Measurements from ENCODE around the gene CCR8.
A peak's percentile ranks its signal among the peaks of the same experiment; 100 is the strongest.

Gene CCR8

GRCh38 chr3:39358333-39358732 is 28.8 kb downstream of the CCR8 start:
- H3K79me2 ChIP-seq (ENCODE audit: insufficient read depth, low read length): peaks cover 25% of the 10 kb centered on the region
- H3K27me3 ChIP-seq (ENCODE audit: insufficient read depth, low read length, poor library complexity, severe bottlenecking): no peaks in the 10 kb centered on the region
- H2AFZ ChIP-seq (ENCODE audit: low read length): no peak overlapping the region
- H3K9ac ChIP-seq (ENCODE audit: low read depth, low read length, poor library complexity, severe bottlenecking): peak overlapping the region; percentile 80
- H3K9me3 ChIP-seq (ENCODE audit: insufficient read depth, low read depth, low read length): no peaks in the 10 kb centered on the region
- no peaks in the 10 kb centered on the region for H4K20me1 ChIP-seq (ENCODE audit: insufficient read depth, low read length, poor library complexity, severe bottlenecking)
- no peaks in the 10 kb centered on the region for H3K9me2 ChIP-seq (replicated peaks; ENCODE audit: low read depth, low read length)
- H3F3A ChIP-seq (ENCODE audit: low read depth): 0 out of 2 replicates have a peak, but pooled peaks cover 4% of the 10 kb centered on the region
- peak overlapping the region; percentile 82 for H3K4me2 ChIP-seq (ENCODE audit: low read depth, low read length, poor library complexity, severe bottlenecking)
- no peaks in the 10 kb centered on the region for H3K36me3 ChIP-seq (ENCODE audit: insufficient read depth, low read length)
- peak overlapping the region; percentile 44 for H3K4me3 ChIP-seq (ENCODE audit: low read length, poor library complexity, severe bottlenecking)
- TF ChIP-seq EZH2phosphoT487 (IDR thresholded peaks at IDR 0.05; ENCODE audit: borderline replicate concordance): no peak
- TF ChIP-seq, protein P1, sequence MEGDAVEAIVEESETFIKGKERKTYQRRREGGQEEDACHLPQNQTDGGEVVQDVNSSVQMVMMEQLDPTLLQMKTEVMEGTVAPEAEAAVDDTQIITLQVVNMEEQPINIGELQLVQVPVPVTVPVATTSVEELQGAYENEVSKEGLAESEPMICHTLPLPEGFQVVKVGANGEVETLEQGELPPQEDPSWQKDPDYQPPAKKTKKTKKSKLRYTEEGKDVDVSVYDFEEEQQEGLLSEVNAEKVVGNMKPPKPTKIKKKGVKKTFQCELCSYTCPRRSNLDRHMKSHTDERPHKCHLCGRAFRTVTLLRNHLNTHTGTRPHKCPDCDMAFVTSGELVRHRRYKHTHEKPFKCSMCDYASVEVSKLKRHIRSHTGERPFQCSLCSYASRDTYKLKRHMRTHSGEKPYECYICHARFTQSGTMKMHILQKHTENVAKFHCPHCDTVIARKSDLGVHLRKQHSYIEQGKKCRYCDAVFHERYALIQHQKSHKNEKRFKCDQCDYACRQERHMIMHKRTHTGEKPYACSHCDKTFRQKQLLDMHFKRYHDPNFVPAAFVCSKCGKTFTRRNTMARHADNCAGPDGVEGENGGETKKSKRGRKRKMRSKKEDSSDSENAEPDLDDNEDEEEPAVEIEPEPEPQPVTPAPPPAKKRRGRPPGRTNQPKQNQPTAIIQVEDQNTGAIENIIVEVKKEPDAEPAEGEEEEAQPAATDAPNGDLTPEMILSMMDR (conservative IDR thresholded peaks at IDR 0.05; ENCODE audit: low read length): no peak
- peaks cover 84% of the 10 kb centered on the region for H3K4me1 ChIP-seq (ENCODE audit: insufficient read depth, low read length, poor library complexity, severe bottlenecking)

DNA sequence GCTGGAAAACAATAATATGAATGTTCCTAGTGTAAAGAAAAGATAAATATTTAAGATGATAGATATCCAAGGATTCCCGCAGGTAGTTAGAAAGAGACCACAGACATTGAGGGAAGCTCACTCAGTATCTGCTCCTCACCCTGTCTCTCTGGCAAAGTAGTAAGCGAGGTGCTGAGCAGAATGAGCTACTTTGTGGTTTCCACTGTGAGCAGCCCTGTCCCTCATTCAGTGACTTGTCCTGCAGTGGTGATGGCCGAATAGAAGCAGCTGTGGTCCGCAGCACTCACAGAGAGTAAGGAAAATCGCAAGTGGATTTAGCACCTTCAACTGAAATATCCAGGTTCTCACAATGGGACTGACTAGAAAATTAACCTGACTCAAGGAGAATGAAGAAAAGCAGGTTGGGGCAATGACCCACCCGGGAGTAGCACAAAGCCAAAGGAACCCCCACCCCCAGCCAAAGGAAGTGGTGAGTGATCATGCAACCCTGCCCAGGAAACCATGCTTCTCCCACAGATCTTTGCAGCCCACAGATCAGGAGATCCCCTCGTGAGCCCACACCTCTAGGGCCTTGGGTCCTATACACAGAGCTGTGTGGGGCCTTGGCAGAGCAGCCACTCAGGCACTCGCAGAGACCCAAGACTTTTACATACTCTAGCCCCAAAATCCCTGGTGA is 31.9 kb downstream of the CCR8 start:
- no peak for TF ChIP-seq EZH2phosphoT487 (IDR thresholded peaks at IDR 0.05; ENCODE audit: borderline replicate concordance)
- 0 out of 2 replicates have a peak, but pooled peaks cover 4% of the 10 kb centered on the region for H3F3A ChIP-seq (ENCODE audit: low read depth)
- no peaks in the 10 kb centered on the region for H3K9me2 ChIP-seq (replicated peaks; ENCODE audit: low read depth, low read length)
- H3K4me1 ChIP-seq (ENCODE audit: insufficient read depth, low read length, poor library complexity, severe bottlenecking): peaks cover 63% of the 10 kb centered on the region
- H3K9me3 ChIP-seq (ENCODE audit: insufficient read depth, low read depth, low read length): peaks cover 9% of the 10 kb centered on the region; the same call in 1 of the 2 replicates
- peak overlapping the region; percentile 82 for H3K4me2 ChIP-seq (ENCODE audit: low read depth, low read length, poor library complexity, severe bottlenecking)
- H3K9ac ChIP-seq (ENCODE audit: low read depth, low read length, poor library complexity, severe bottlenecking): peak overlapping the region; percentile 80
- H3K27me3 ChIP-seq (ENCODE audit: insufficient read depth, low read length, poor library complexity, severe bottlenecking): no peaks in the 10 kb centered on the region
- H3K4me3 ChIP-seq (ENCODE audit: low read length, poor library complexity, severe bottlenecking): peak overlapping the region; percentile 71
- H3K36me3 ChIP-seq (ENCODE audit: insufficient read depth, low read length): no peaks in the 10 kb centered on the region
- H3K79me2 ChIP-seq (ENCODE audit: insufficient read depth, low read length): peaks cover 25% of the 10 kb centered on the region
- no peak overlapping the region for H2AFZ ChIP-seq (ENCODE audit: low read length)
- no peaks in the 10 kb centered on the region for H4K20me1 ChIP-seq (ENCODE audit: insufficient read depth, low read length, poor library complexity, severe bottlenecking)

DNA sequence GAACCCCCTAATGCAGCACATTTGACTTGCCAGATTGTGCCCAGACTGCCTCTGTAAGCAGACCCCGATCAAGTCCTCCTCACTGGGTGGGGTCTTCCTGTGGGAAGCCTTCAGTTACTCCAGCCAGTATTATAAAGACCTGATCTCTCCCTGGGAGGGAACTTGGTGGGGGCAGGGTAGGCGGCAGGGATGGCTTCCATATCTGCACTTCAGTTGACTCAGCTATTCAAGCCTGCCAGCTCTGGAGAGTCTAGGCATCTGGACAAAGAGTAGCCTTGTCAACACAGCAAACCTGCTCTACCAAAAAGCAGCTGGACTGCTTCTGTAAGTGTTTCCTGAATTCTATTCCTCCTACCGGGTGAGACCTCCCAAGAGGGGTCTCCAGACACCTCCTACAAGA is 32.7 kb downstream of the CCR8 start:
- H3K36me3 ChIP-seq (ENCODE audit: insufficient read depth, low read length): no peaks in the 10 kb centered on the region
- no peaks in the 10 kb centered on the region for H3K27me3 ChIP-seq (ENCODE audit: insufficient read depth, low read length, poor library complexity, severe bottlenecking)
- peaks cover 9% of the 10 kb centered on the region; the same call in 1 of the 2 replicates for H3K9me3 ChIP-seq (ENCODE audit: insufficient read depth, low read depth, low read length)
- H3K4me2 ChIP-seq (ENCODE audit: low read depth, low read length, poor library complexity, severe bottlenecking): peak overlapping the region; percentile 82
- H3K4me1 ChIP-seq (ENCODE audit: insufficient read depth, low read length, poor library complexity, severe bottlenecking): peaks cover 55% of the 10 kb centered on the region
- H4K20me1 ChIP-seq (ENCODE audit: insufficient read depth, low read length, poor library complexity, severe bottlenecking): no peaks in the 10 kb centered on the region
- H3K79me2 ChIP-seq (ENCODE audit: insufficient read depth, low read length): peaks cover 21% of the 10 kb centered on the region
- H2AFZ ChIP-seq (ENCODE audit: low read length): no peak overlapping the region
- TF ChIP-seq EZH2phosphoT487 (IDR thresholded peaks at IDR 0.05; ENCODE audit: borderline replicate concordance): no peak
- TF ChIP-seq, protein P1 (conservative IDR thresholded peaks at IDR 0.05; ENCODE audit: low read length): no peak
- H3K9me2 ChIP-seq (replicated peaks; ENCODE audit: low read depth, low read length): no peaks in the 10 kb centered on the region
- peak overlapping the region; percentile 80 for H3K9ac ChIP-seq (ENCODE audit: low read depth, low read length, poor library complexity, severe bottlenecking)
- H3K4me3 ChIP-seq (ENCODE audit: low read length, poor library complexity, severe bottlenecking): peak overlapping the region; percentile 71
- H3F3A ChIP-seq (ENCODE audit: low read depth): 0 out of 2 replicates have a peak, but pooled peaks cover 4% of the 10 kb centered on the region

All from Loucy (cell line).